Fibroblast of lung (primary cell): ENCODE data around the gene AMPD3. TPM values are rescaled to one million over a fixed set of nuclear protein-coding genes. Genes with fewer than 3 reads are reported as not detected.

Source experiments
- DNase-seq, 2 donors: peaks; one replicate each; pipeline versions ENCODE4 v3.0.0 to v3.0.0-alpha.2; 2010; ENCODE audit warnings: low read depth in 2 of 2
- H2AFZ ChIP-seq: 2 replicates; pipeline ENCODE4 v1.5.1; 2012; ENCODE audit warnings: low read length, control low read depth, inconsistent platforms
- H3K27ac ChIP-seq: 2 replicates; pipeline ENCODE4 v1.5.1; 2011; ENCODE audit warnings: low read length, control low read depth; ENCODE audit not compliant: insufficient read depth
- H3K27me3 ChIP-seq: 2 replicates; pipeline ENCODE4 v1.5.1; 2011; ENCODE audit warnings: mild to moderate bottlenecking, low read length; ENCODE audit not compliant: control insufficient read depth, insufficient read depth
- H3K36me3 ChIP-seq: 2 replicates; pipeline ENCODE4 v1.5.1; 2011; ENCODE audit warnings: low read length; ENCODE audit not compliant: control insufficient read depth, insufficient read depth
- H3K4me1 ChIP-seq: 2 replicates; pipeline ENCODE4 v1.5.1; 2011; ENCODE audit warnings: low read length; ENCODE audit not compliant: control insufficient read depth, insufficient read depth; ENCODE audit errors: extremely low read depth
- H3K4me2 ChIP-seq: 2 replicates; pipeline ENCODE4 v1.5.1; 2011; ENCODE audit warnings: low read length, control low read depth; ENCODE audit not compliant: insufficient read depth; ENCODE audit errors: extremely low read depth
- H3K4me3 ChIP-seq, 4 experiments: fragments of 200-600 bp in 1 of 4; sonication (generic) in 1 of 4; replicated peaks in 1 of 4; 2 replicates each; pipeline ENCODE4 v1.5.1; 2011 to 2016; ENCODE audit warnings: low read length in 4 of 4, low read depth in 3 of 4, mild to moderate bottlenecking in 3 of 4, control low read depth in 2 of 4, inconsistent platforms in 1 of 4, mixed read lengths in 1 of 4; ENCODE audit not compliant: insufficient read depth in 1 of 4; ENCODE audit errors: control extremely low read depth in 1 of 4
- H3K79me2 ChIP-seq: 2 replicates; pipeline ENCODE4 v1.5.1; 2012; ENCODE audit warnings: mild to moderate bottlenecking, low read length, inconsistent platforms; ENCODE audit not compliant: control insufficient read depth, insufficient read depth
- H3K9ac ChIP-seq: 2 replicates; pipeline ENCODE4 v1.5.1; 2011; ENCODE audit warnings: mild to moderate bottlenecking, low read length, control low read depth; ENCODE audit not compliant: insufficient read depth
- H3K9me3 ChIP-seq: 2 replicates; pipeline ENCODE4 v1.5.1; 2012; ENCODE audit warnings: low read depth, low read length; ENCODE audit not compliant: control insufficient read depth, insufficient read depth
- H4K20me1 ChIP-seq: 2 replicates; pipeline ENCODE4 v1.5.1; 2011; ENCODE audit warnings: low read length; ENCODE audit not compliant: control insufficient read depth, insufficient read depth; ENCODE audit errors: extremely low read depth
- CTCF ChIP-seq, 2 donors: IDR thresholded peaks in 1 of 2; conservative IDR thresholded peaks in 1 of 2; 1 replicate in 1 of 2; 2 replicates in 1 of 2; pipeline ENCODE4 v1.5.1; 2011 to 2012; ENCODE audit warnings: low read length in 2 of 2, control low read depth in 1 of 2, inconsistent platforms in 1 of 2, low read depth in 1 of 2, mild to moderate bottlenecking in 1 of 2
- EZH2 ChIP-seq: IDR thresholded peaks from 2 replicates; pipeline ENCODE4 v1.5.1; 2012; ENCODE audit warnings: low read length, control low read depth, mild to moderate bottlenecking; ENCODE audit errors: missing control alignments
- polyA plus RNA-seq, 2 donors: library from polyadenylated mRNA; depleted of rRNA in 1 of 2; stranded (reverse) in 1 of 2; unstranded in 1 of 2; fragments of >200 nt; gene quantifications; 2 replicates each; pipeline ENCODE4 v1.2.1, GENCODE V29; 2011 to 2012; ENCODE audit warnings: missing spikeins in 1 of 2
- total RNA-seq: library from RNA; depleted of rRNA; stranded (reverse); fragments of >200 nt; gene quantifications from 2 replicates; pipeline ENCODE4 v1.2.1, GENCODE V29; 2014

Gene AMPD3
- total and polyA plus RNA-seq, 2 donors (not counting 1 experiment from before 2014, with no cell fraction given), result 18.1 to 24.9 TPM

- Histone ChIP-seq H3K4me3 (no peak overlapping the region), H3K4me2 (no peak overlapping the region), H3K9me3 (no peaks in the 10 kb centered on the region), H3K4me1 (peaks cover 2% of the 10 kb centered on the region), H3K9ac (no peak overlapping the region), H3K27me3 (no peaks in the 10 kb centered on the region), H4K20me1 (no peaks in the 10 kb centered on the region), H3K36me3 (peaks cover 4% of the 10 kb centered on the region), H3K79me2 (no peaks in the 10 kb centered on the region), H3K27ac (no peak overlapping the region), H2AFZ (no peak overlapping the region)
- TF ChIP-seq CTCF (conservative IDR thresholded peaks at IDR 0.05 in 1 of 2, IDR thresholded peaks at IDR 0.05 in 1 of 2; ENCODE audit: low read depth in 1 of 2, low read length in 2 of 2) (peak in 1 of 2 donors; percentile 24), EZH2 (no peak)
- peak in 1 of 2 donors; percentile 68 for DNase-seq
These were observed 59.1 kb downstream of the AMPD3 start for GRCh38 chr11:10514202-10514601.

DNA sequence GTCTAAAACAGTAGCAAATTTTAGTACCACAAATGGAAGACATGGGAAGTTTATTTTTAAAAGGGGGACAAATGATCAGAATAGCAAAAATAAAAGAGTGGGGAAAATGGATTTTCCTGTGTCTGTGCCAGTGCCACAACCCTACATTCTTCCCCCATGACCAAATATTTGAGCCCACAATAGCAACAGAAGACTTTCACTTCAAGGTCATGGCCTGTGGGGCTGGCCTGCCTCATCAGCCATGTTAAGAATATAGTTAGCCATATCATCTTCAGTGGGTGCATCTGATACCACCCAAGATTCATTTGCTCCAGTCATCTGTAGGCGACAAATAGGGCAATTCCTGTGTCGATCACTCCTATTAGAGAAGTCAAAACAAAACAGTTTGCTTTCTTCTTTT is 59.6 kb downstream of the AMPD3 start:
- Histone ChIP-seq H3K79me2 (no peaks in the 10 kb centered on the region), H3K27ac (no peak overlapping the region), H4K20me1 (no peaks in the 10 kb centered on the region), H3K36me3 (peaks cover 4% of the 10 kb centered on the region), H3K27me3 (no peaks in the 10 kb centered on the region), H3K9me3 (no peaks in the 10 kb centered on the region), H3K9ac (no peak overlapping the region), H3K4me2 (no peak overlapping the region), H3K4me1 (peaks cover 2% of the 10 kb centered on the region), H2AFZ (no peak overlapping the region), H3K4me3 (no peak overlapping the region)
- DNase-seq, result peak in 1 of 2 donors; percentile 33
- no peak for TF ChIP-seq EZH2
- no peak for TF ChIP-seq CTCF (conservative IDR thresholded peaks at IDR 0.05 in 1 of 2, IDR thresholded peaks at IDR 0.05 in 1 of 2; ENCODE audit: low read depth in 1 of 2, low read length in 2 of 2)

GRCh38 chr11:10515418-10515817 is 60.4 kb downstream of the AMPD3 start:
- Histone ChIP-seq H3K27ac (no peak overlapping the region), H3K27me3 (no peaks in the 10 kb centered on the region), H3K36me3 (peaks cover 4% of the 10 kb centered on the region), H2AFZ (no peak overlapping the region), H3K9ac (no peak overlapping the region), H3K4me1 (peaks cover 2% of the 10 kb centered on the region), H3K79me2 (no peaks in the 10 kb centered on the region), H3K4me2 (no peak overlapping the region), H3K4me3 (no peak overlapping the region), H4K20me1 (no peaks in the 10 kb centered on the region), H3K9me3 (no peaks in the 10 kb centered on the region)
- no peak for DNase-seq
- TF ChIP-seq CTCF (conservative IDR thresholded peaks at IDR 0.05 in 1 of 2, IDR thresholded peaks at IDR 0.05 in 1 of 2; ENCODE audit: low read depth in 1 of 2, low read length in 2 of 2), result no peak
- no peak for TF ChIP-seq EZH2
